Central memory CD8-positive, alpha-beta T cell (primary cell): Measurements from ENCODE around the gene BRSK2.

Experiments
- ATAC-seq: fragments of 150-1000 bp; cut with Tn5 transposase; replicated peaks from 2 replicates; pipeline ENCODE4 v1.10.0; 2022; ENCODE audit warnings: mild to moderate bottlenecking, moderate FRiP score, moderate number of reproducible peaks; ENCODE audit not compliant: poor library complexity, severe bottlenecking; ENCODE audit errors: extremely low read depth
- DNase-seq, 2 donors: peaks; one replicate each; pipeline ENCODE4 v3.0.0; 2021; ENCODE audit warnings: low spot score in 2 of 2
- H3K27ac Mint-ChIP-seq: one replicate; pipeline ENCODE4 v1.8.0; 2022; ENCODE audit warnings: low read depth, mild to moderate bottlenecking, moderate library complexity, mixed read lengths
- H3K27me3 Mint-ChIP-seq: one replicate; pipeline ENCODE4 v1.8.0; 2022; ENCODE audit warnings: mixed read lengths
- H3K36me3 Mint-ChIP-seq: one replicate; pipeline ENCODE4 v1.8.0; 2022; ENCODE audit warnings: mild to moderate bottlenecking, moderate library complexity, mixed read lengths; ENCODE audit not compliant: insufficient read depth
- H3K4me1 Mint-ChIP-seq: one replicate; pipeline ENCODE4 v1.8.0; 2022; ENCODE audit warnings: mixed read lengths
- H3K4me3 Mint-ChIP-seq: one replicate; pipeline ENCODE4 v1.8.0; 2022; ENCODE audit warnings: mild to moderate bottlenecking, moderate library complexity, mixed read lengths
- H3K9me3 Mint-ChIP-seq: one replicate; pipeline ENCODE4 v1.8.0; 2022; ENCODE audit warnings: mixed read lengths

Gene BRSK2

DNA sequence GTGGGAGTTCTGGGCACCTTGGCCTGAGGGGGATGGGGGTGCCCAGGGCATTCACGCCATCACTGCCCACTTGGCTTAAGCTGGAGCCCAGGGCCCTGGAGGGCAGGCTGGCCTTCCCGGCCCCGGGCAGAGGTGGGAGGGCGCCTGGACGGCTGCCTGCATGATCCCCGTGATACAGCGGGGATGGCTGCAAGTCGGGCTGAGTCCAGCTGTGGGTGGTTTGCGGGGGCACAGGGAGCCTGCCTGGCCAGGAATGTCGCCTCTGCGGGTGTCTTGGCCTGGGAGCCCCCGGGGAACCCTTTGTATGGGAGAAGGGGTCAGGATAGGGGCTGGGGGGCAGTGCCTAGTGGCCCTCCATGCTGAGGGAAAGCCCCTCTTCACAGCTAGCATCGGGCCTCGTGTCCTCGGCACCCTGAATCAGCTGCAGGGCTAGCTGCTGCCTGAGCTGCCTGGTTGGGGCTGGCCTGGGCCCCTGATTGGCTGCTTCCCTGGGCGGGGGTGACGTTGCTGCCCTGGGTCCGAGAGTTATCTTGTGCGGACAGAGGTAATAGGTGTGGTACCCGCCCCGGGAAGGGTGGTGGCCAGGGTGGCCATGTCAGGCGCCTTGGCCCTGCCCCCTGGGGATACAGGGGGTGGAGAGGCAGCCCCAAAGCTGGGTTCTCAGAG is 8.3 kb downstream of the BRSK2 start:
- Mint-ChIP-seq H3K27me3 (peaks cover 9% of the 10 kb centered on the region), H3K4me3 (no peak overlapping the region), H3K36me3 (no peaks in the 10 kb centered on the region), H3K4me1 (no peaks in the 10 kb centered on the region), H3K27ac (no peak overlapping the region), H3K9me3 (no peaks in the 10 kb centered on the region)
- ATAC-seq (no peak), DNase-seq (no peak)

DNA sequence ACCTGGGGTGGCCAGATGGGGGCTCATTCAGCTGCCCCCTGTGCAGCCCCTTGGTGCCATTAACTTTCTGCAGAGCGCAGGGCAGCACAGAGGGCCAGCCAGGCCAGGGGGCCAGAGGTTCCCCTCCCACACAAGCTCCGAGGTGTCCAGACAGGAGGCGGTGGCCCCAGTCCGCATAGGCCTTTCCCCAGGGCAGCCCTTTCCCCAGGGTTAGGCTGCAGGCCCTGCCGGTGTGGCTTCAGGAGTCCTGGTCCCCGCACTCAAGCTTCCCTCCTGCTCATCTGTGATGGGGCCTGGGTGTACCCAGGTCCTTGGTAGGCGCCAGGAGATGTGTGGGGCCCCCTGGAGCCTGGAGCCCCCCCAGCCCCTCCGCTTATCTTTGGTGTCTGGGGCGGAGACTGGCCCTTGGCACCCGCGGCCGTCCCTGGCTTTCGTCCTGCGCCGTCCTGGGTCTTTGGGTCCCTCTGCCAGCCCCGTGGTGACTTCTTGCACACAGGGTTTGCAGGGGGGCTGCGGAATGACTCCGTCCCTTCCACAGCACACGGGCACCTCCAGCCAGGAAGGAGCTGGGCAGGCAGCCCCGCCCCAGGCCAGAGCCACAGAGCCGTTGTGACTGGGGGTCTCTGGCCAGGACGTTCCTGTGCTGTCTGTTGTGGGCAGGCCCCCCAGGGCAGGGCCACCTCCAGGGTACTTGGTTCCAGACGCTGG is 8.9 kb downstream of the BRSK2 start:
- Mint-ChIP-seq H3K4me1 (no peaks in the 10 kb centered on the region), H3K27ac (no peak overlapping the region), H3K9me3 (no peaks in the 10 kb centered on the region), H3K4me3 (no peak overlapping the region), H3K27me3 (peaks cover 2% of the 10 kb centered on the region), H3K36me3 (no peaks in the 10 kb centered on the region)
- DNase-seq (no peak), ATAC-seq (no peak)

DNA sequence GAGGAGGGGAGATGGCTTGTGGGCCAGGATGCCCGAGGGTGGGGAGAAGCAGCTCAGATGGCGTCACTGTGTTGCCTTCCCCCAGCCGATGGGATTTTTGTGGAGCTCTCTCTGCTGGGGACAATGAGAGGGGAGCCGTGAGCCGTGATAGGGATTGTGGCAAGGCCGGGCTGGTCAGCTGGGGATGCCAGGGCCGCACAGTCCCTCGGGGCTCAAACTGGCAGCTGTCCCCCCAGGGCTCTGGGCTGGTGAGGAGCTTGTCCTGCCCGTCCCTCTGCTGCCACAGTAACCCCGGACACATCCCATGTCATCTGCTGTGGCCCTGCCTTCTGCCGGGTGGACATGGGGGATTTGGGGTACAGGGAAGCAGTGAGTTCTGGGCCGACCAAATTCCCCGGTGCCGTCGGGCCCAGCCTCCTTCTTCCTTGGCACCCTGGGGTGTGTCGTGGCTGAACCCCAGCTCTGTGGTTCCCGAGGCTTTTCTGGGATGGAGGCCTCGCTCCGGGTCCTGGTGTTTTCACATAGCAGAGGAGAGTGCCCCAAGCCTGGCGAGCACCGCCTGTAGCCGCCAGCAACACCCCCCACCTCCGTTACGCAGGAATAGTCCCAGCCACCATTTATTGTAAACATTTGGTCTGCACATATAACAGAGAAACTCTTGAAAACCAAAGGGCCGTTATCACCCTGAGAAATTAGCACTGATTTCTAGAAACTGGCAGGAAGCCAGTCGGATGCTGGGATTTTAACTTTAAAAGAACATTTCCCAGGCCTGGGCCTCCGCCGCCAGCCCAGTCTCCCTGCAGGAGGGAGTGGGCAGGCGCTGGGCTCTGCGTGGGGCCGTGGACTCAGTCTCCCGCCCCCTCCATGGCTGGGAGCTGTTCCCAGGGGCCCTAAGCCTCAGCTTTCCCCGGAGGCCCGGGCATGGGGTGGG is 9.9 kb downstream of the BRSK2 start:
- Mint-ChIP-seq H3K9me3 (no peaks in the 10 kb centered on the region), H3K27me3 (no peaks in the 10 kb centered on the region), H3K27ac (no peak overlapping the region), H3K36me3 (no peaks in the 10 kb centered on the region), H3K4me1 (no peaks in the 10 kb centered on the region), H3K4me3 (no peak overlapping the region)
- ATAC-seq (no peak), DNase-seq (no peak)

DNA sequence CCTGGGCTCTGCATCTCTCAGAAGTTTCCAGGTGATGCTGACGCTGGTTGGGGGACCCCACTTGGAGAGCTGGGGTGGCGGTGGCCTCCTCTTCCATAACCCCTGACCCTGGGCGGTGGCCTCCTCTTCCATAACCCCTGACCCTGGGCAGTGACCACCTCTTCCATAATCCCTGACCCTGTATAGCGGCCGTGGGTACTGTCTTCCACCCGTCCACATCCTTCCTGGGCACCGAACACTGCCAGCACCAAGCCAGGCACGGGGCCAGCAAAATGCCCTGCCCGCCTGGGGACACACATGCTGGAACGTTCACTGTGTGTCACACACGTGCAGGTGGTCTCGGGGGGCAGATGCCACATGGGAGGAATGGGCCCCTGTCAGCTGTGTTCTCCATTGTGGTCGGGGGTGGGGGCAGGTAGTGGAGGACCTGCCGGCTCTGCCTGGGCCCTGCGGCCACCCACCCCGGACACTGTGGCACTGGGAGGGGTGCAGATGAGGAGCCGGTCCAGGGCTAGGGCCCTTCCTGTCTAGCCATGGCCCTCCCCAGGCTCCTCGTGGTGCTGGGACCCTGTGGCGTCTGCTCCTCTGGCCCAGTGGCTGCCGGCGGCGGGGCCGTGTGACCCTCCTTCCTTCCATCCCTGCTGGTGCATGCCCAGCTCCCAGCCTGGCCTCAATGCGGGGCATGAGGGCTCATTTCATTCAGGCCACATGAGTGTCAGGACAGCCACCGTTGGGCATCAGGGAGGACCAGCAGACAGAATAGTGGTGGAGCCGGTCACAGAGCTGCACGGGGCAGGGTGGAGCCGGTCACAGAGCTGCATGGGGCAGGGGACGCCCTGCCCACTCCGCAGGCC is 10.8 kb downstream of the BRSK2 start:
- H3K9me3 Mint-ChIP-seq, result no peaks in the 10 kb centered on the region
- H3K36me3 Mint-ChIP-seq, result no peaks in the 10 kb centered on the region
- no peaks in the 10 kb centered on the region for H3K27me3 Mint-ChIP-seq
- no peak overlapping the region for H3K27ac Mint-ChIP-seq
- no peak overlapping the region for H3K4me3 Mint-ChIP-seq
- no peak for ATAC-seq
- no peak for DNase-seq
- no peaks in the 10 kb centered on the region for H3K4me1 Mint-ChIP-seq

DNA sequence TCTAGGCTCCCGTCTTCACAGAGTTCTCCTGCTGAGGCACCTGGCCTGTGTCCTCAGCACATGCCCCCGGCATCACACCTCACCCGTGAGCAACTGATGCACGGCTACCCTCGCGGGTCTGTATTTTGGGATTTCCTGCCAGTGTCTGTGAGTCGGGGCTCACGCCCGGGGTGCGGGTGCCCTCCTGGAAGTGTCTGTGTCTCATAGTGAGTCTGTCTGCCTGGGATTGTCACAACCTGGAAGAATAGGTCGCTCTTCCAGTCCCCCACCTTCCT is 11.4 kb downstream of the BRSK2 start:
- no peak overlapping the region for H3K27ac Mint-ChIP-seq
- no peaks in the 10 kb centered on the region for H3K9me3 Mint-ChIP-seq
- no peaks in the 10 kb centered on the region for H3K4me1 Mint-ChIP-seq
- no peak overlapping the region for H3K4me3 Mint-ChIP-seq
- DNase-seq (no peak), ATAC-seq (no peak)
- H3K36me3 Mint-ChIP-seq, result no peaks in the 10 kb centered on the region
- no peaks in the 10 kb centered on the region for H3K27me3 Mint-ChIP-seq

DNA sequence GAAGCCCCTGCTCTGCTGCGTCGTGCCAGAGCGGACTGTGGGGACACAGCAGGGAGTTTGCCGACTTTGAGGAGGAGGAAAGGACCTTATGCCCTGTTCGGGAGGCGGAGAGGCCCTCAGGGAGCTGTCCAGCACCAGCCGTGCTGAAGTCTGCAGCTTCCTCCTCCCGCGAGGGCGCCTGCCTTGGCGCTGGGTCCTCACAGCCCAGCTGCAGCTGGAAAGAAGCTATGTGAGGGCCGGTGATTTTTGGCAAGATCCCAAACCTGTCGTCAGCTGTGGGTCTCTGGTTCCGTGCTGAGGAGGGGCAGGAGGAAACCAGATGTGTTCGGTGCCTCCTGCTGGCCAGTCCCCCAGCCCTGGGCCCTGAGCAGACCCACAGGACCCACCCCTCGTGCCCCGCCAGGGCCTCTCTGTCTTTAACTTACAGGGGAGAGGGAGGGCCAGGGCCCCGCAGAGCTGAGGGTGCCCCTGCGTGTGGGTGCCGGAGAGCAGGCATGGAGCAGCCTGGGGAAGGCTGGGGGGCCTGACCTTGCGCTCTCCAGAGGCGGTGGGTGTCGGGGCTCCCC is 12.0 kb downstream of the BRSK2 start:
- no peak for DNase-seq
- no peaks in the 10 kb centered on the region for H3K9me3 Mint-ChIP-seq
- no peak overlapping the region for H3K4me3 Mint-ChIP-seq
- no peaks in the 10 kb centered on the region for H3K36me3 Mint-ChIP-seq
- H3K27me3 Mint-ChIP-seq, result no peaks in the 10 kb centered on the region
- H3K27ac Mint-ChIP-seq, result no peak overlapping the region
- ATAC-seq, result no peak
- H3K4me1 Mint-ChIP-seq, result no peaks in the 10 kb centered on the region

DNA sequence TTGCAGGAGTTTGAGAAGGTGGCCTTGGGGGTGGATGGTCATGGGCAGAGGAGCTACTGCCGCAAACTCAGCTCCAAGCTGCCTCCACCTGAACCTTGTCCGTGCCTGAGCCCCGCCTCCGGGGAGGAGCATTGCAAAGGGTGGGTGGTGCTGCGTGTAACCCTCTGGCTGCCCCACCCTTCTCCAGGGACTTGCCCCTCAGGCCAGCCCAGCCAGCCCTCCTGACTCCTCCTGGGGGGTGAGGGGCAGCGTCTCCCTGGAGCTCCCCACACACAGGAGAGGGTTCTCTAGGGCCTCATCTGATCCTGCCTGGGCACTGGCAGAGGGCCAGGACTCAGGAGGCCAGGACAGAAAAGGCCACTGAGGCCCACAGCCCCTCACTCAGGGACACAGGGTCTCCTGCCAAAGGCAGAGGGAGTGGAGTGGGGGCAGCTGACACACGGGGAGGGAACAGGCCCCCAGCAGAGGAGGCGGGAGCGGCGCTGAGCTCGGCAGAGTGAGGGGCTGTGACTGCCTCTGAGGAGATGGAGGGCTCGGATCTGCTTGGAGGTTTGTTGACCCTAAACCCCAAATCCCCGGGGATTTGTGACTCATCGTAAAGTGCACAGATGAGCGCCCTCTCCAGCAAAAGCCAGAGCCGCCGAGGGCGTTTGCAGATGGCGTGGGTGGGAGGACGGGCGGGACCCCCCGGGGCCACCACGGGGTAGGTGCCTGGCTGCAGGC is 12.8 kb downstream of the BRSK2 start:
- H3K4me3 Mint-ChIP-seq, result no peak overlapping the region
- no peaks in the 10 kb centered on the region for H3K9me3 Mint-ChIP-seq
- no peak overlapping the region for H3K27ac Mint-ChIP-seq
- ATAC-seq (no peak), DNase-seq (no peak)
- no peaks in the 10 kb centered on the region for H3K27me3 Mint-ChIP-seq
- no peaks in the 10 kb centered on the region for H3K4me1 Mint-ChIP-seq
- no peaks in the 10 kb centered on the region for H3K36me3 Mint-ChIP-seq

DNA sequence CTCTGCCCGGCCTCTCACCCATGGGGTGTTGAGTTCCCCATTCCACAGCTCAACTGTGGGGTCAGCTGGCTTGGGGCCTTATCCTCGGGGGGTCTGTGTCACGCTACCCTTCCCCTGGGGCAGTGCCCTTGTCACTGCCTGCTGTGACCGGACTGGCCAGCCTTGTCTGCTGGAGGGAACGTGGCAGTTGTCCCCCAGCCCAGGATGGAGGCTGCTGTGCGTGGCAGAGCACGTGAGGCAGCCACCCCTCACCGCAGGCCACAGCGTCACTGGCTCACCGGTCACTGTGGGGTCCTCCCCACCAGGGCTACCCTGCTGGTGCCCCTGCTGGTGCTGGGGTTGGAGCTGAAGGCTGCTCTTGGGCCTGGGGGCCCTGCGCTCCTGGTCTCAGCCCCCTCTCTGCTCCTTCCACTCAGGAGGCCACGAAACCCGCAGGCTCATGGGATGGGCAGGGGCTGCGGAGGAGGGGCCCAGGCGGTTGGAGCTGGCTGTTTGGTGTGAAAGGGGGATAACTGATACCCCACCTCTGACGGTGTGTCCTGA is 13.4 kb downstream of the BRSK2 start:
- DNase-seq, result no peak
- ATAC-seq, result no peak
- H3K9me3 Mint-ChIP-seq, result no peaks in the 10 kb centered on the region
- no peak overlapping the region for H3K27ac Mint-ChIP-seq
- H3K36me3 Mint-ChIP-seq, result no peaks in the 10 kb centered on the region
- no peaks in the 10 kb centered on the region for H3K27me3 Mint-ChIP-seq
- H3K4me1 Mint-ChIP-seq, result no peaks in the 10 kb centered on the region
- no peak overlapping the region for H3K4me3 Mint-ChIP-seq

DNA sequence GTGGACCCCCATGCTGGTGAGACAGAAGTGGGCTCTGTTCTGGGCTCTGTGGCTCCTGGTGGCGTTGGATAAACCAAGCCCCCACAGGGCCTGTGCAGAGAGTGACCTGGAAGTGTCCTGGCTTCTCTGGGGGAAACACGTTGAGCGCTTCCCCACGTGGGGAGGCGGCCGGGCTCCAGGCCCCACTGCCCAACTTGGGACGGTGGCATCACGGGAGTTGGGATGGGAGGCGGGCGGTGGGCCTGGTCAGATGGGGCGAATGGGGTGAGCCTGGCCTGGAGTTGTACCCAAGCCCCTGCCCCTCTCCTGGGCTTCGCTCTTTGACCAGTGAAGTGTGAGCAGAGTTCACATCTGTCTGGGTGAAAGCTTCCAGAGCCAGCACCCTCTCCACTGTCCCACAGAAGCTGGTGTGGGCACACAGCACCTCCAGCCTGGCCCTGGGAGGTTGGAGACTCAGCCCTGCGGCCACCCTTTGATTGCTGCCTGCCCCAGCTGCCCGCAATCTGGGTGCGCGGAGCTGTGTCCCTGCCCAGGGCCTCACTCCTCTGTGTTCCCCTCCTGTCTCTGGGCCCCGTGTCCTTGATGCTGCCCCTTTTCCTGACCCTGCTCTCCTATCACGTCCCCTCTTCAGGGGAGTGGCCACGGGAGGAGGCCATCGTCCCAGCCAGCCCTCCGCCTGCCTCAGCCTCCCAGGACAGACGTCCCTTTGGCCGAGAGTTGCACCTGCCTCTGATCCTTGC is 14.2 kb downstream of the BRSK2 start:
- Mint-ChIP-seq H3K4me3 (no peak overlapping the region), H3K9me3 (no peaks in the 10 kb centered on the region), H3K36me3 (no peaks in the 10 kb centered on the region), H3K4me1 (no peaks in the 10 kb centered on the region), H3K27ac (no peak overlapping the region), H3K27me3 (no peaks in the 10 kb centered on the region)
- ATAC-seq (no peak), DNase-seq (no peak)

DNA sequence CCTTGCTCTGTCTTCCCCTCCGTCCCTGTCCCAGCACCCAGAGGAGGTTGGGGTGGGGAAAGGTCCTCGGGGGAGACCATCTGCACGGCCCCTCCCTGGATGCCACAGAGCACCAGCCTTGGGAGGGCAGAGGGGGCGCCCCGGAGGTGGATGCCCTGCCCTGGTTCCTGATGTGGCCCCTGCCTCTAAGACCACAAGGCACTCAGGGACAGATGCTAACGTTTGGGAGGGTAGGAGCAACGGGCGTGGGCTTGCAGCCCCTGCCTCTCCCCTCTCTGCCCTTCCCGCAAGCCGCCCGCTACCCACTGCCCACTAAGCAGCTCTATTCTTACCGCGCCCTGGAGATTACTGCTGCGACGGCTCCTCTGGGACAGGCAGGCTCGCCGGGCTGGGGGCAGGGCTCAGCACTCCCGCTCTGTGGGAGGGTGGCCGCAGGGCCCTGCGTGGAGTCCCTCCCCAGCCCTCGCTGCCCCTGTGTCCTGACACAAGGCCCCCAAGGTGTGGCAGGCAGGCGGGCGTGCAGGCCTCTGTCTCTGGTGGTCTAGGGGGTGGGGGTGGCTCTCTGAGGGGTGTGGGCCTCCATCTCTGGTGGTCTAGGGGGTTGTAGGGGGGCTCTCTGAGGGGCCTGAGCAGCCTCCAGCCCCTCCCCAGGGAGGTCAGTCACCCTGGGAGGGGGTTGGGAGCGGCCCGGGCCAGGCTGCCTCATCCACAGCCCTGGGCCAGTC is 14.9 kb downstream of the BRSK2 start:
- ATAC-seq (no peak), DNase-seq (no peak)
- Mint-ChIP-seq H3K4me1 (no peaks in the 10 kb centered on the region), H3K27me3 (no peaks in the 10 kb centered on the region), H3K9me3 (no peaks in the 10 kb centered on the region), H3K36me3 (no peaks in the 10 kb centered on the region), H3K4me3 (no peak overlapping the region), H3K27ac (no peak overlapping the region)
